ENCODE measurements around the gene KCTD1. TPM values are rescaled to one million over a fixed set of nuclear protein-coding genes. Genes with fewer than 3 reads are reported as not detected.

Gene KCTD1
- total and polyA plus RNA-seq, 2 donors (not counting 1 experiment from before 2014, with no cell fraction given) = 4.2 to 8.4 TPM

DNA sequence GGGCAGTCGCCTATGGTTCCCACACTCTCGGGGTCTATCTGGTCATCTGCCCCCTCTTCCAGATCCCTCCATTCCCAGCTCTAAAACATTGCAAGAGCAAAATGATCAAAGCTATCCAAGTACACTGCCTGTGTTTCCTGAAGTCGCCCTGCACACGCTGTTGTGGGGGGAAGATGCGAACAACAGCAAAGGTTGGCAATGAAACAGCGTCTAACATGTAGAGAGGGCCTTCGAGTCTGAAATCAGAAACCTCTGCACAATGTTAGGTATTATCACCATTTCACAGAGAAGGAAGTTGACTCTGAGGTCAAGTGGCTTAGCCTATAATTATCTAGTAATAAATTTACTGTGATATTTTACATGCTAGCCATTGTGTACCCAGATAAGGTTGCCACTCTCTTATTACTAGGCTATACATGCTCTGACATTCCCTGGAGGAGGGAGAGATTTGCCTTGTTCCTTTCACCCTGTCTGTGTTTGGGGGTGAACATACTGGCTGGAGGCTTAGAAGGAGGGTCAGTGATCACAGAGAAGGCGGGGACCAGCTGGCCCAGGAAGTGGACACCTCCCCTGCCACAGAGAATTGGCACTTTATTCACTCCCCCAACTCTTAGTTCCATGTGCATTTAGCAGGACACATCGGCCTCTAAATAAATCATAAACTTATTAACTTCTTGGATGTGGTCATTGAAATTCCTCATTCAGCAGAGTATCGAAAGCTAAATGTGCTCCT is 36.8 kb downstream of the KCTD1 start:
- H3K79me2 ChIP-seq (ENCODE audit: control insufficient read depth, insufficient read depth, low read length) = no peaks in the 10 kb centered on the region
- no peak for DNase-seq (ENCODE audit: low read depth in 2 of 2)
- no peaks in the 10 kb centered on the region for H3K9me3 ChIP-seq (ENCODE audit: control insufficient read depth, insufficient read depth, low read depth, low read length)
- H3K4me2 ChIP-seq (ENCODE audit: extremely low read depth, insufficient read depth, low read length) = no peak overlapping the region
- no peak overlapping the region for H3K9ac ChIP-seq (ENCODE audit: insufficient read depth, low read length)
- H3K27me3 ChIP-seq (ENCODE audit: control insufficient read depth, insufficient read depth, low read length) = no peaks in the 10 kb centered on the region
- no peak overlapping the region for H3K4me3 ChIP-seq (replicated peaks in 1 of 4; ENCODE audit: control extremely low read depth in 1 of 4, insufficient read depth in 1 of 4, low read depth in 3 of 4, low read length in 4 of 4)
- H4K20me1 ChIP-seq (ENCODE audit: control insufficient read depth, extremely low read depth, insufficient read depth, low read length) = no peaks in the 10 kb centered on the region
- no peak overlapping the region for H3K27ac ChIP-seq (ENCODE audit: insufficient read depth, low read length)
- H3K36me3 ChIP-seq (ENCODE audit: control insufficient read depth, insufficient read depth, low read length) = no peaks in the 10 kb centered on the region
- TF ChIP-seq EZH2 (IDR thresholded peaks at IDR 0.05; ENCODE audit: low read length, missing control alignments) (no peak), CTCF (conservative IDR thresholded peaks at IDR 0.05 in 1 of 2, IDR thresholded peaks at IDR 0.05 in 1 of 2; ENCODE audit: low read depth in 1 of 2, low read length in 2 of 2) (no peak)
- no peak overlapping the region for H2AFZ ChIP-seq (ENCODE audit: low read length)
- H3K4me1 ChIP-seq (ENCODE audit: control insufficient read depth, extremely low read depth, insufficient read depth, low read length) = no peaks in the 10 kb centered on the region

DNA sequence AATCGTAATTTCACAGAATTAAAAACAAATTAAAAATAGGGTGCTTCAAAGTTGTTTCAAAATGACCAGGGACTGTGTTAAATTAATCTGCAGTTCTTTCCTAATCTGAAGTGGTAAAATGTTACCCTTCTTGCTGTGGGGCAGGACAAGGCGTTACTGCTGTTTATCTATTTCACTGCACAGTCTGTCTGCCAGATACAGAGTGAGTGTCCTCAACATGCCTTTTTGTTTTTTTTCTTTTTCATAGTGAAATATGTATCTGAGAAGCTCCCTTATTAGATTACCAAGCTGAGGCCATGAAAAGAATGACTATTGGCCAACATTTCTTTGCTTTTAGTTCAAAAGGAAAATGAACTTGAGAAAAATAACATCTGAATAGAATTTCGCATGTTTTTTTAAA is 38.0 kb downstream of the KCTD1 start:
- Histone ChIP-seq H3K36me3 (ENCODE audit: control insufficient read depth, insufficient read depth, low read length) (no peaks in the 10 kb centered on the region), H3K79me2 (ENCODE audit: control insufficient read depth, insufficient read depth, low read length) (no peaks in the 10 kb centered on the region), H3K4me3 (replicated peaks in 1 of 4; ENCODE audit: control extremely low read depth in 1 of 4, insufficient read depth in 1 of 4, low read depth in 3 of 4, low read length in 4 of 4) (no peak overlapping the region), H2AFZ (ENCODE audit: low read length) (no peak overlapping the region), H3K27ac (ENCODE audit: insufficient read depth, low read length) (no peak overlapping the region), H3K4me2 (ENCODE audit: extremely low read depth, insufficient read depth, low read length) (no peak overlapping the region), H3K4me1 (ENCODE audit: control insufficient read depth, extremely low read depth, insufficient read depth, low read length) (no peaks in the 10 kb centered on the region), H3K9me3 (ENCODE audit: control insufficient read depth, insufficient read depth, low read depth, low read length) (no peaks in the 10 kb centered on the region), H4K20me1 (ENCODE audit: control insufficient read depth, extremely low read depth, insufficient read depth, low read length) (no peaks in the 10 kb centered on the region), H3K9ac (ENCODE audit: insufficient read depth, low read length) (no peak overlapping the region), H3K27me3 (ENCODE audit: control insufficient read depth, insufficient read depth, low read length) (no peaks in the 10 kb centered on the region)
- TF ChIP-seq CTCF (conservative IDR thresholded peaks at IDR 0.05 in 1 of 2, IDR thresholded peaks at IDR 0.05 in 1 of 2; ENCODE audit: low read depth in 1 of 2, low read length in 2 of 2) (no peak), EZH2 (IDR thresholded peaks at IDR 0.05; ENCODE audit: low read length, missing control alignments) (no peak)
- DNase-seq (ENCODE audit: low read depth in 2 of 2) = no peak

GRCh38 chr18:26506012-26506411 is 42.3 kb downstream of the KCTD1 start:
- no peak for TF ChIP-seq EZH2 (IDR thresholded peaks at IDR 0.05; ENCODE audit: low read length, missing control alignments)
- no peak for TF ChIP-seq CTCF (conservative IDR thresholded peaks at IDR 0.05 in 1 of 2, IDR thresholded peaks at IDR 0.05 in 1 of 2; ENCODE audit: low read depth in 1 of 2, low read length in 2 of 2)
- no peak for DNase-seq (ENCODE audit: low read depth in 2 of 2)
- H2AFZ ChIP-seq (ENCODE audit: low read length) = no peak overlapping the region
- no peaks in the 10 kb centered on the region for H3K36me3 ChIP-seq (ENCODE audit: control insufficient read depth, insufficient read depth, low read length)
- H4K20me1 ChIP-seq (ENCODE audit: control insufficient read depth, extremely low read depth, insufficient read depth, low read length) = no peaks in the 10 kb centered on the region
- H3K27ac ChIP-seq (ENCODE audit: insufficient read depth, low read length) = no peak overlapping the region
- no peaks in the 10 kb centered on the region for H3K9me3 ChIP-seq (ENCODE audit: control insufficient read depth, insufficient read depth, low read depth, low read length)
- no peaks in the 10 kb centered on the region for H3K27me3 ChIP-seq (ENCODE audit: control insufficient read depth, insufficient read depth, low read length)
- no peaks in the 10 kb centered on the region for H3K4me1 ChIP-seq (ENCODE audit: control insufficient read depth, extremely low read depth, insufficient read depth, low read length)
- no peak overlapping the region for H3K4me2 ChIP-seq (ENCODE audit: extremely low read depth, insufficient read depth, low read length)
- H3K9ac ChIP-seq (ENCODE audit: insufficient read depth, low read length) = no peak overlapping the region
- no peaks in the 10 kb centered on the region for H3K79me2 ChIP-seq (ENCODE audit: control insufficient read depth, insufficient read depth, low read length)
- H3K4me3 ChIP-seq (replicated peaks in 1 of 4; ENCODE audit: control extremely low read depth in 1 of 4, insufficient read depth in 1 of 4, low read depth in 3 of 4, low read length in 4 of 4) = no peak overlapping the region

Data from fibroblast of lung (primary cell).